HG02884 (cell line): Measurements from ENCODE around the gene GON7.
"Not testable (repeated sequence)": the region's sequence is repeated elsewhere in the genome, so short reads cannot be mapped to it uniquely, and the experiment has no call there.

Experiments
- ATAC-seq: cut with Tn5 transposase; IDR thresholded peaks from one replicate; pipeline ENCODE4 v1.9.1; 2021; ENCODE audit warnings: mild to moderate bottlenecking, moderate library complexity; ENCODE audit not compliant: unreplicated experiment

Gene GON7

GRCh38 chr14:93160353-93160801 is 46.5 kb downstream of the GON7 start:
- ATAC-seq = no peak

GRCh38 chr14:93159625-93160352 is 47.1 kb downstream of the GON7 start:
- ATAC-seq = not testable (repeated sequence)

- ATAC-seq = not testable (repeated sequence)
These were observed 48.5 kb downstream of the GON7 start for GRCh38 chr14:93158349-93158748.

GRCh38 chr14:93156693-93157369 is 50.0 kb downstream of the GON7 start:
- no peak for ATAC-seq

GRCh38 chr14:93155667-93156066 is 51.2 kb downstream of the GON7 start:
- ATAC-seq = no peak

GRCh38 chr14:93153121-93153520 is 53.7 kb downstream of the GON7 start:
- no peak for ATAC-seq
